ENCODE measurements around the gene NCOA3. TPM values are rescaled to one million over a fixed set of nuclear protein-coding genes. Genes with fewer than 3 reads are reported as not detected.

The NCOA3 gene
- total and polyA plus RNA-seq, 2 experiments from 2014 or later: 6.7 to 25.8 TPM

DNA sequence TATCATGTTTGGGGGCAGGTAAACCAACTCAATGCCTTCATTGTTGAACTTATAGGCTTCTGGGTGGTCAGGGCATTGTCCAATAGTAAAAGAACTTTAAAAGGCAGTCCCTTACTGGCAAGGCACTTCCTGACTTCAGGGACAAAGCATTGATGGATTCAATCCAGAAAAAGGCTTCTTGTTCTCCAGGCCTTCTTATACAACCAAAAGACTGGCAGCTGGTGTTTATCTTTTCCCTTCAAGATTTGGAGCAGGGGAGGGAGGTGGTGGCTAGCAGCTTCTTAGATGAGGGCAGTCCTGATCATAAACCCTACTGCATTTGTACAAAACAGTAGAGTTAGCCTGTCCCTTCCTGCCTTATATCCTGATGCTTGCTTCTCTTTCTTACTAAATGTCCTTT lies 57.5 kb downstream of the NCOA3 start (continued):
- TF ChIP-seq, protein P1, sequence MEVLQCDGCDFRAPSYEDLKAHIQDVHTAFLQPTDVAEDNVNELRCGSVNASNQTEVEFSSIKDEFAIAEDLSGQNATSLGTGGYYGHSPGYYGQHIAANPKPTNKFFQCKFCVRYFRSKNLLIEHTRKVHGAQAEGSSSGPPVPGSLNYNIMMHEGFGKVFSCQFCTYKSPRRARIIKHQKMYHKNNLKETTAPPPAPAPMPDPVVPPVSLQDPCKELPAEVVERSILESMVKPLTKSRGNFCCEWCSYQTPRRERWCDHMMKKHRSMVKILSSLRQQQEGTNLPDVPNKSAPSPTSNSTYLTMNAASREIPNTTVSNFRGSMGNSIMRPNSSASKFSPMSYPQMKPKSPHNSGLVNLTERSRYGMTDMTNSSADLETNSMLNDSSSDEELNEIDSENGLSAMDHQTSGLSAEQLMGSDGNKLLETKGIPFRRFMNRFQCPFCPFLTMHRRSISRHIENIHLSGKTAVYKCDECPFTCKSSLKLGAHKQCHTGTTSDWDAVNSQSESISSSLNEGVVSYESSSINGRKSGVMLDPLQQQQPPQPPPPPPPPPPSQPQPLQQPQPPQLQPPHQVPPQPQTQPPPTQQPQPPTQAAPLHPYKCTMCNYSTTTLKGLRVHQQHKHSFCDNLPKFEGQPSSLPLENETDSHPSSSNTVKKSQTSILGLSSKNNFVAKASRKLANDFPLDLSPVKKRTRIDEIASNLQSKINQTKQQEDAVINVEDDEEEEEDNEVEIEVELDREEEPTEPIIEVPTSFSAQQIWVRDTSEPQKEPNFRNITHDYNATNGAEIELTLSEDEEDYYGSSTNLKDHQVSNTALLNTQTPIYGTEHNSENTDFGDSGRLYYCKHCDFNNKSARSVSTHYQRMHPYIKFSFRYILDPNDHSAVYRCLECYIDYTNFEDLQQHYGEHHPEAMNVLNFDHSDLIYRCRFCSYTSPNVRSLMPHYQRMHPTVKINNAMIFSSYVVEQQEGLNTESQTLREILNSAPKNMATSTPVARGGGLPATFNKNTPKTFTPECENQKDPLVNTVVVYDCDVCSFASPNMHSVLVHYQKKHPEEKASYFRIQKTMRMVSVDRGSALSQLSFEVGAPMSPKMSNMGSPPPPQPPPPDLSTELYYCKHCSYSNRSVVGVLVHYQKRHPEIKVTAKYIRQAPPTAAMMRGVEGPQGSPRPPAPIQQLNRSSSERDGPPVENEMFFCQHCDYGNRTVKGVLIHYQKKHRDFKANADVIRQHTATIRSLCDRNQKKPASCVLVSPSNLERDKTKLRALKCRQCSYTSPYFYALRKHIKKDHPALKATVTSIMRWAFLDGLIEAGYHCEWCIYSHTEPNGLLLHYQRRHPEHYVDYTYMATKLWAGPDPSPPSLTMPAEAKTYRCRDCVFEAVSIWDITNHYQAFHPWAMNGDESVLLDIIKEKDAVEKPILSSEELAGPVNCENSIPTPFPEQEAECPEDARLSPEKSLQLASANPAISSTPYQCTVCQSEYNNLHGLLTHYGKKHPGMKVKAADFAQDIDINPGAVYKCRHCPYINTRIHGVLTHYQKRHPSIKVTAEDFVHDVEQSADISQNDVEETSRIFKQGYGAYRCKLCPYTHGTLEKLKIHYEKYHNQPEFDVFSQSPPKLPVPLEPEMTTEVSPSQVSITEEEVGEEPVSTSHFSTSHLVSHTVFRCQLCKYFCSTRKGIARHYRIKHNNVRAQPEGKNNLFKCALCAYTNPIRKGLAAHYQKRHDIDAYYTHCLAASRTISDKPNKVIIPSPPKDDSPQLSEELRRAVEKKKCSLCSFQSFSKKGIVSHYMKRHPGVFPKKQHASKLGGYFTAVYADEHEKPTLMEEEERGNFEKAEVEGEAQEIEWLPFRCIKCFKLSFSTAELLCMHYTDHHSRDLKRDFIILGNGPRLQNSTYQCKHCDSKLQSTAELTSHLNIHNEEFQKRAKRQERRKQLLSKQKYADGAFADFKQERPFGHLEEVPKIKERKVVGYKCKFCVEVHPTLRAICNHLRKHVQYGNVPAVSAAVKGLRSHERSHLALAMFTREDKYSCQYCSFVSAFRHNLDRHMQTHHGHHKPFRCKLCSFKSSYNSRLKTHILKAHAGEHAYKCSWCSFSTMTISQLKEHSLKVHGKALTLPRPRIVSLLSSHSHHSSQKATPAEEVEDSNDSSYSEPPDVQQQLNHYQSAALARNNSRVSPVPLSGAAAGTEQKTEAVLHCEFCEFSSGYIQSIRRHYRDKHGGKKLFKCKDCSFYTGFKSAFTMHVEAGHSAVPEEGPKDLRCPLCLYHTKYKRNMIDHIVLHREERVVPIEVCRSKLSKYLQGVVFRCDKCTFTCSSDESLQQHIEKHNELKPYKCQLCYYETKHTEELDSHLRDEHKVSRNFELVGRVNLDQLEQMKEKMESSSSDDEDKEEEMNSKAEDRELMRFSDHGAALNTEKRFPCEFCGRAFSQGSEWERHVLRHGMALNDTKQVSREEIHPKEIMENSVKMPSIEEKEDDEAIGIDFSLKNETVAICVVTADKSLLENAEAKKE (CRISPR knock-in tag; IDR thresholded peaks at IDR 0.05): no peak

DNA sequence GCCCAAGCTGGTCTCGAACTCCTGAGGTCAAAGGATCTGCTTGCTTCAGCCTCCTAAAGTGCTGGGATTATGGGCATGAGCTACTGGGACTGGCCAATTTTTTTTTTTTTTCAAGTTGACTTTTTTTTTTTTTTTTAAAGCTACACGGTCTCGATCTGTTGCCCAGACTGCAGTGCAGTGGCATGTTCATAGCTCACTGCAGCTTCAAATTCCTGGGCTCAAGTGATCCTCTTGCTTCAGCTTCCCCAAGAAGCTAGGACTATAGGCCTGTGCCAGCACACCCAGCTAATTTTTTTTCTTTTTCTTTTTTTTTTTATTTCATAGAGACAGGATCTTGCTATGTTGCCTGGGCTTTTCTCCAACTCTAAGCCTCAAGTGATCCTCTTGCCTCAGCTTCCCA lies 59.5 kb downstream of the NCOA3 start:
- no peak overlapping the region for H3K4me3 Mint-ChIP-seq
- Histone ChIP-seq H3K27me3 (ENCODE audit: insufficient read depth) (no peaks in the 10 kb centered on the region), H3K27ac (ENCODE audit: low read depth) (no peak overlapping the region), H3F3A (replicated peaks; ENCODE audit: low read depth) (no peaks in the 10 kb centered on the region), H3K79me2 (replicated peaks; ENCODE audit: insufficient read depth) (peaks cover 93% of the 10 kb centered on the region), H3K4me3 (no peak overlapping the region), H3K36me3 (ENCODE audit: insufficient read depth) (no peaks in the 10 kb centered on the region), H3K4me1 (ENCODE audit: insufficient read depth) (peaks cover 38% of the 10 kb centered on the region), H4K20me1 (replicated peaks; ENCODE audit: insufficient read depth) (0 out of 2 replicates have a peak, but pooled peaks cover 2% of the 10 kb centered on the region), H3K4me2 (no peak overlapping the region), H3K9me2 (ENCODE audit: insufficient read depth) (no peaks in the 10 kb centered on the region), H2AFZ (no peak overlapping the region)
- H3K27ac Mint-ChIP-seq: no peak overlapping the region
- ATAC-seq (no peak), DNase-seq (ENCODE audit: low spot score) (no peak)
- peaks cover 8% of the 10 kb centered on the region for H3K27me3 Mint-ChIP-seq (ENCODE audit: insufficient read depth, low read depth, poor library complexity)
- H3K4me1 Mint-ChIP-seq: peaks cover 57% of the 10 kb centered on the region
- H3K9me3 Mint-ChIP-seq: no peaks in the 10 kb centered on the region
- no peaks in the 10 kb centered on the region for H3K36me3 Mint-ChIP-seq (ENCODE audit: low read depth)
- TF ChIP-seq JUNB (IDR thresholded peaks at IDR 0.05; ENCODE audit: unreplicated experiment) (no peak), POLR2AphosphoS5 (IDR thresholded peaks at IDR 0.05; ENCODE audit: low read depth) (no peak), ZNF331 (CRISPR knock-in tag; IDR thresholded peaks at IDR 0.05; ENCODE audit: low read depth) (no peak), EZH2 (IDR thresholded peaks at IDR 0.05; ENCODE audit: low read depth, unreplicated experiment) (no peak), EZH2phosphoT487 (IDR thresholded peaks at IDR 0.05; ENCODE audit: unreplicated experiment) (no peak), CREB1 (CRISPR knock-in tag; IDR thresholded peaks at IDR 0.05; ENCODE audit: low read depth) (no peak)
- TF ChIP-seq, protein P2, sequence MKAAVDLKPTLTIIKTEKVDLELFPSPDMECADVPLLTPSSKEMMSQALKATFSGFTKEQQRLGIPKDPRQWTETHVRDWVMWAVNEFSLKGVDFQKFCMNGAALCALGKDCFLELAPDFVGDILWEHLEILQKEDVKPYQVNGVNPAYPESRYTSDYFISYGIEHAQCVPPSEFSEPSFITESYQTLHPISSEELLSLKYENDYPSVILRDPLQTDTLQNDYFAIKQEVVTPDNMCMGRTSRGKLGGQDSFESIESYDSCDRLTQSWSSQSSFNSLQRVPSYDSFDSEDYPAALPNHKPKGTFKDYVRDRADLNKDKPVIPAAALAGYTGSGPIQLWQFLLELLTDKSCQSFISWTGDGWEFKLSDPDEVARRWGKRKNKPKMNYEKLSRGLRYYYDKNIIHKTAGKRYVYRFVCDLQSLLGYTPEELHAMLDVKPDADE (IDR thresholded peaks at IDR 0.05): no peak
- TF ChIP-seq, protein P1 (CRISPR knock-in tag; IDR thresholded peaks at IDR 0.05): no peak

Measured in GM23338 (cell line).